NB4 (cell line): ENCODE measurements around the gene PGM2.
A peak's percentile ranks its signal among the peaks of the same experiment; 100 is the strongest.

Experiments
- DNase-seq: peaks from one replicate; pipeline ENCODE4 v3.0.0; 2010; ENCODE audit warnings: low read depth
- H3K4me3 ChIP-seq: one replicate; pipeline ENCODE4 v1.5.1; 2011; ENCODE audit warnings: mild to moderate bottlenecking, low read depth, low read length, moderate library complexity
- CTCF ChIP-seq: IDR thresholded peaks from one replicate; pipeline ENCODE4 v1.5.1; 2012; ENCODE audit warnings: low read depth, low read length
- MAX ChIP-seq: IDR thresholded peaks from 2 replicates; pipeline ENCODE4 v1.6.1; 2011; ENCODE audit warnings: low read depth, low read length
- MYC ChIP-seq: IDR thresholded peaks from 2 replicates; pipeline ENCODE4 v1.6.1; 2011; ENCODE audit warnings: low read depth, low read length
- POLR2A ChIP-seq: IDR thresholded peaks from 2 replicates; pipeline ENCODE4 v1.6.1; 2011; ENCODE audit warnings: mild to moderate bottlenecking; ENCODE audit not compliant: insufficient read length; ENCODE audit errors: extremely low read depth

PGM2 gene

GRCh38 chr4:37792241-37792640 is 34.2 kb upstream of the PGM2 start:
- H3K4me3 ChIP-seq: no peak overlapping the region
- TF ChIP-seq POLR2A (no peak), CTCF (no peak)
- no peak for DNase-seq

- no peak for TF ChIP-seq MYC
- peak; percentile 73 for TF ChIP-seq CTCF
- no peak for TF ChIP-seq MAX
- peak; percentile 64 for DNase-seq
- H3K4me3 ChIP-seq: no peak overlapping the region
These were observed 32.9 kb upstream of the PGM2 start for GRCh38 chr4:37793562-37793961.

- no peak for TF ChIP-seq MYC
- TF ChIP-seq MAX: no peak
- no peak for TF ChIP-seq POLR2A
- TF ChIP-seq CTCF: no peak
- no peak overlapping the region for H3K4me3 ChIP-seq
- no peak for DNase-seq
These were observed 32.4 kb upstream of the PGM2 start for GRCh38 chr4:37794056-37794455.

- no peak for DNase-seq
- no peak for TF ChIP-seq MYC
- no peak for TF ChIP-seq CTCF
- TF ChIP-seq MAX: no peak
- TF ChIP-seq POLR2A: no peak
- no peak overlapping the region for H3K4me3 ChIP-seq
These were observed 30.8 kb upstream of the PGM2 start for GRCh38 chr4:37795581-37796195.

GRCh38 chr4:37797374-37797773 is 29.1 kb upstream of the PGM2 start:
- DNase-seq: peak; percentile 28
- H3K4me3 ChIP-seq: no peak overlapping the region
- TF ChIP-seq MAX: no peak
- no peak for TF ChIP-seq CTCF
- TF ChIP-seq MYC: no peak
- no peak for TF ChIP-seq POLR2A

- no peak for DNase-seq
- no peak overlapping the region for H3K4me3 ChIP-seq
- no peak for TF ChIP-seq POLR2A
- TF ChIP-seq MAX: no peak
- TF ChIP-seq MYC: no peak
- no peak for TF ChIP-seq CTCF
These were observed 28.6 kb upstream of the PGM2 start for GRCh38 chr4:37797923-37798322.
